Pons (tissue), 1 donor: ENCODE measurements around the gene ISX.

Source experiments
- DNase-seq: peaks from one replicate; pipeline ENCODE4 v3.0.0-alpha.2; 2016; ENCODE audit warnings: low spot score

The ISX gene

GRCh38 chr22:35113341-35113740 lies 47.4 kb downstream of the ISX start:
- no peak for DNase-seq

- no peak for DNase-seq
Observed at GRCh38 chr22:35114131-35114980, 48.4 kb downstream of the ISX start.

GRCh38 chr22:35115515-35115914 lies 49.6 kb downstream of the ISX start:
- DNase-seq, result no peak

DNA sequence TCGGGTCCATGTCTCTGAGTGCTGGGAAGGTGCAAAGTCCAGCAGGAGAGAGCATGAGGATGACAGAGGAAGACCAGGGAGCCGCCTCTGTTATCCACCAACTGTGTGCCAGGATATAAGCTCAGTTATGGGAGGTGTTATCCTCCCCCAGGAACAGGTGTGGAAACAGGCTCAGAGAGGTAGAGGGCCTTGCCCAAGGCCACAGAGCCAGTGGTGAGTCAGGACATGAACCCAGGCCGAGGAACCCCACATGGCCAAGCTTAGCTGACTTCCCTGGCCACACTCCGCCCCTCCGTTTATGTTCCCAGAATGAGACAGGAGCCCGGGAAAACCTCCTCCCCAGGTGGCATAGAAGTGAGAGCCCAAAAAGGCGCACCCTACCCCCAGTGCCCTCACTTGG lies 50.3 kb downstream of the ISX start:
- no peak for DNase-seq

GRCh38 chr22:35116817-35117216 lies 50.9 kb downstream of the ISX start:
- no peak for DNase-seq

DNA sequence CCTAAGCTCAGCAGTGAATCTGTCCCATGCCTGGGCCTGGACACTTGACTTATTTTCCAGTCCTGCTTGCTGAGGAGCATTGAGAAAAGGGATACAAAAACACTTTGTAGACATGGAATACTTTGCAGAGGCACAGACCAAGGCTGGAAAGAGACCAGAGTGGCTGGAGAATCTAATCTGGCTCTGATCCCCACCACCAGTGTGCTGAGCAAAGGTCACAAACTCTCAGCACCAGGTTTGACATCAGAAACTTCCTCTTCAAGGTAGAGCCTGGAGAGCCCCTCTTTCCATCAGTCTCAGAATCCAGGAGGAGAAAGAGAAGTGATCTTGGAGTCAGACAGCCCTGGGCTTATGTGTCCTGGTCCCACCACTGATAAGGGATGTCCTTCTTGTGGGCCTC lies 53.5 kb downstream of the ISX start:
- DNase-seq, result no peak

GRCh38 chr22:35124691-35125219 lies 58.8 kb downstream of the ISX start:
- no peak for DNase-seq

GRCh38 chr22:35126993-35127392 lies 61.0 kb downstream of the ISX start:
- DNase-seq, result no peak

GRCh38 chr22:35128637-35129036 lies 62.7 kb downstream of the ISX start:
- no peak for DNase-seq

DNA sequence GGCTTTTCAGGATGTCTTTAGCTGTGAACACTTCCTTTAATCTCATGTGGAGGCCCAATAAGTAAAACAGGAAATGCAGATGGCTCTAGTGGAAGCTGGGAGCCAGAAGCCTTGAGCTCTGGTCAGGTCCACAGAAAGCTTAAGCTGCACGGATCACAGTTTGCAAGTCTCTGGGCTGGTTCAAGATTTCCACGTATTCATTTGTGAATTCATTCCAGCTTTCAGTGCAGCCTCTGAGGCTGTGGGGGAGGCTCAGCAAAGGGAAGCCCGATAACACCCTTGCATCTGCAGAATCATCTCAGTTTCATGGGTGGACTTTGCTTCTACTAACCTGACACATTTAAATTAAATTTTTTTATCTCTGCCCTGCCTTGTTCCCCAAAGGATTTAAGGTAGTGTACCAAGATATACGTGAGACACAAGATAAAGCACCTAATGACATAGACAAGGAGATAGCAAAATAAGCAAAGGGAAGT lies 65.6 kb downstream of the ISX start:
- DNase-seq, result no peak

DNA sequence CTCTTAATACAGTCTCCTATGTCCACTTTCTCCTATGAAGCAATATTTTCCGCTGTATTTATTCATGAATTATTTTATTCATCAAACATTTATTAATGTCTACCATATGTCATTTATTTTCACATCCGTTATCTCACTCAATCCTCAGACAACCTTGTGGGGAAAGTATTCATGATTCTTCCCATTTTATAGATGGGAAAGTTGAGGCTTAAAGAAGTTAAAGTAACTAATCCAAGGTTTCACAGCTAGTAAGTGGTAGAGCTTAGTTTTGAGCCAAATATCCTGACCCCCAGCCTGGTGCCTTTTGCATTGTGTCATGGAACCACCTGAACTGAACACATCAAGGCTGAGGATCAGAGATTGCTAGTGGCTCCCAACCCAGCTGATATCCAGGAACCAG lies 66.6 kb downstream of the ISX start:
- no peak for DNase-seq

- DNase-seq, result no peak
Observed at GRCh38 chr22:35133702-35134380, 67.9 kb downstream of the ISX start.

GRCh38 chr22:35134637-35135036 lies 68.7 kb downstream of the ISX start:
- no peak for DNase-seq

DNA sequence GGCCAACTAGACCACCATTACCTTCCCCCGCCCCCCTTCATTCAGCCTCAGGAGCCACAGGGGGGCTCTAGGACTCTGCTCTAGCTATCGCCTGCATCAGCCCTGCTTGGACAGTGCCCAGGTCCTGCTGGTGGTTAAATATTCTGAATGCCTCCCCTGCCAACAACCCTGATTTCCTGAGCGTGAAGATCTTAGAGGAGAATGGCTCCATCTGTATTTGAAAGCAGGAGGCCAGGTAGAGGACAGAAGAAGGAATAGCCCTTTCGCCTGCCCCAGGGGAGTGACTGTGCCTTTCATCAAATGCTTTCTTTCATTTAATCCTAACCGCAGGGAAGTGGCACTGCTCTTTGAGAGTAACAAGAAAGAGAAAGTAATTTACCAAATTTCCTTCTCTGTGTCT lies 69.2 kb downstream of the ISX start:
- no peak for DNase-seq
